ENCODE results near the gene CNOT9. TPM values are rescaled to one million over a fixed set of nuclear protein-coding genes. Genes with fewer than 3 reads are reported as not detected.

Gene CNOT9
- total RNA-seq, 1 donor from 2014 or later = 49.5 TPM

DNA sequence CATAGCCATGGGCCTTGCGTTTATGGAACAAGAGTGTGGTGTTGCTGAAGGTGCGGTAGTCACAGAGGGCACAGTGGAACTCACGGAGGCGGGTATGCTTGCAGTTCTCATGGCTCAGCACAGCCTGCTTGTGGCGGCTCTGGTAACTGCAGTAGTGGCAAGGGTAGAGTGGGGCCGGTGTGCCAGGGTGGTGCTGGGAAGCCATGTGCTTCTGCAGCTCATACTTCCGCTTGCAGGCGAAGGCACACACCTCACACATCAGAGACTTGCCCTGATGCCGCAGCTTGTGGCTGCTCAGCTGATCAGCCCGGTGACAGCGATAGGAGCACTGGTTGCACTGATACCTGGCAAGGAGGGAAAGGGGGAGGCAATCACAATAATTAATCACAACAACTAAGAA is 76.1 kb downstream of the CNOT9 start:
- DNase-seq (ENCODE audit: low read depth, low spot score) = no peak

DNA sequence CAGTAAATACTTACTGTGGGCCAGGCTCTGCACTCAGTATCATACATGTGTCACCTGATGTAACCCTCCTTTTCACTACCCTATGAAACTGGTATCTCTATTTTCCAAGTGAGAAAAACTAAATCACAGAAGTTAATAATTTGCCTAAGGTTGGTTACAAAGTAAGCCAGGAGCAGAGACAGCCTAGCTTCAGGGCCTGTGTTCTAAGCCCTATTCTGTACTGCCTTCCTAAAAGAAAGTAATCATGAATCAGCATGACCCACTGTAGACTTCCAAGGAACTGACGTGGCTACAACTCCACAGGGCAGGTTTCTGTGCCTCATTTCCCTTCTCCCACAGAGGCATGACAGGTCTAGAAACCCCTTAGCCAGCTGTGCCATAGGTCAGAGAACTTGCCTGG is 76.5 kb downstream of the CNOT9 start:
- DNase-seq (ENCODE audit: low read depth, low spot score) = peak; percentile 45

Other genes starting within 250 kb of the CNOT9 start
- gene CATIP, start 212.0 kb upstream of the CNOT9 start, total RNA-seq = not detected in 2 replicates
- gene SLC11A1, start 186.6 kb upstream of the CNOT9 start, total RNA-seq = 0.04 TPM in 1 of 2 replicates, not detected in the other
- gene CTDSP1, start 169.0 kb upstream of the CNOT9 start, total RNA-seq = 51.0 and 73.3 TPM in 2 replicates
- gene VIL1, start 149.7 kb upstream of the CNOT9 start, total RNA-seq = not detected in 2 replicates
- gene USP37, start 488 bp upstream of the CNOT9 start, total RNA-seq = 7.9 and 11.8 TPM in 2 replicates
- 1.6 and 3.0 TPM in 2 replicates for gene PLCD4, start 39.1 kb downstream of the CNOT9 start, total RNA-seq
- gene ZNF142, start 90.8 kb downstream of the CNOT9 start, total RNA-seq = 7.5 and 11.7 TPM in 2 replicates
- gene BCS1L, start 90.8 kb downstream of the CNOT9 start, total RNA-seq = 33.9 and 57.8 TPM in 2 replicates
- 31.6 and 43.2 TPM in 2 replicates for gene RNF25, start 103.2 kb downstream of the CNOT9 start, total RNA-seq
- 11.5 and 15.8 TPM in 2 replicates for gene STK36, start 103.2 kb downstream of the CNOT9 start, total RNA-seq
- 6.4 and 10.0 TPM in 2 replicates for gene TTLL4, start 142.0 kb downstream of the CNOT9 start, total RNA-seq
- 10.5 and 10.9 TPM in 2 replicates for gene CYP27A1, start 213.3 kb downstream of the CNOT9 start, total RNA-seq

Data from pulmonary artery endothelial cell (primary cell).